HCT116 (cell line): Measurements from ENCODE around the gene RAC2. TPM values are rescaled to one million over a fixed set of nuclear protein-coding genes. Genes with fewer than 3 reads are reported as not detected.

ENCODE experiments used
- ATAC-seq: fragments of 200-7000 bp; cut with Tn5 transposase; 2 replicates; pipeline ENCODE4 v1.9.1; 2020; ENCODE audit warnings: mild to moderate bottlenecking, moderate library complexity
- BruUV-seq: library from RNA; stranded (reverse); fragments of 400-500 nt; replicated peaks from 2 replicates; lab custom pipeline; 2021; lab: Mats Ljungman, UMichigan
- CTCF ChIA-PET: fragments of 300-600 bp; sonication (Branson Sonifier 250); formaldehyde crosslinking; loops from one replicate; lab custom pipeline; 2021; ENCODE audit warnings: antibody characterized with exemption; lab: Charles Lee
- POLR2A ChIA-PET: fragments of 300-600, 350-600 bp; sonication (Branson Sonifier 250); formaldehyde crosslinking; loops from one replicate; lab custom pipeline; 2021; ENCODE audit warnings: antibody characterized with exemption; lab: Charles Lee
- RAD21 ChIA-PET, 2 experiments: fragments of 300-600 bp; sonication (Branson Sonifier 250); formaldehyde crosslinking; loops; one replicate each; lab custom pipeline; 2023; ENCODE audit warnings: low total read pairs in 2 of 2; ENCODE audit not compliant: uncharacterized antibody in 2 of 2, unreplicated experiment in 2 of 2, low non-redundant PET in 1 of 2; lab: Charles Lee
- DNase-seq: peaks from one replicate; pipeline ENCODE4 v3.0.0-alpha.2; 2010; ENCODE audit warnings: low read depth, low spot score
- H2AFZ ChIP-seq: fragments of 200-600 bp; shearing (Covaris generic), sonication (generic); 2 replicates; pipeline ENCODE4 v1.6.1; 2017; ENCODE audit warnings: low read depth, mixed run types, mixed read lengths, antibody characterized with exemption, low read length; ENCODE audit not compliant: poor library complexity, severe bottlenecking
- H3K27ac ChIP-seq: 2 replicates; pipeline ENCODE4 v1.5.1; 2012; ENCODE audit warnings: low read depth, low read length
- H3K27me3 ChIP-seq: fragments of 200-600 bp; sonication (generic); 2 replicates; pipeline ENCODE4 v1.6.1; 2016; ENCODE audit warnings: mixed run types, low read length, mixed read lengths; ENCODE audit not compliant: insufficient read depth
- H3K36me3 ChIP-seq, 2 experiments: fragments of 200-500 bp in 1 of 2; fragments of 200-600 bp in 1 of 2; sonication (Bioruptor generic) in 1 of 2; sonication (generic) in 1 of 2; 2 replicates each; pipeline versions ENCODE4 v1.5.1 to v1.6.1; 2014 to 2016; ENCODE audit warnings: low read length in 2 of 2, inconsistent platforms in 1 of 2, mixed read lengths in 1 of 2, mixed run types in 1 of 2; ENCODE audit not compliant: insufficient read depth in 2 of 2, control insufficient read depth in 1 of 2
- H3K4me1 ChIP-seq, 2 experiments: fragments of 200-600 bp in 1 of 2; sonication (generic) in 1 of 2; 2 replicates each; pipeline versions ENCODE4 v1.5.1 to v1.6.1; 2012 to 2017; ENCODE audit warnings: low read length in 2 of 2, inconsistent platforms in 1 of 2, mild to moderate bottlenecking in 1 of 2, mixed read lengths in 1 of 2, mixed run types in 1 of 2, moderate library complexity in 1 of 2; ENCODE audit not compliant: insufficient read depth in 2 of 2, control insufficient read depth in 1 of 2
- H3K4me2 ChIP-seq: fragments of 200-600 bp; sonication (generic); 2 replicates; pipeline ENCODE4 v1.6.1; 2017; ENCODE audit warnings: mixed run types, low read length, mixed read lengths
- H3K4me3 ChIP-seq, 2 experiments: fragments of 200-600 bp in 1 of 2; sonication (generic) in 1 of 2; replicated peaks in 1 of 2; 2 replicates each; pipeline ENCODE4 v1.5.1; 2011 to 2016; ENCODE audit warnings: low read length in 2 of 2, control low read depth in 1 of 2, low read depth in 1 of 2, mild to moderate bottlenecking in 1 of 2, mixed read lengths in 1 of 2, mixed run types in 1 of 2
- H3K79me2 ChIP-seq: fragments of 200-600 bp; sonication (generic); 2 replicates; pipeline ENCODE4 v1.6.1; 2017; ENCODE audit warnings: mild to moderate bottlenecking, mixed run types, low read length, moderate library complexity, mixed read lengths; ENCODE audit not compliant: insufficient read depth
- H3K9ac ChIP-seq: fragments of 200-600 bp; sonication (generic); 2 replicates; pipeline ENCODE4 v1.6.1; 2016; ENCODE audit warnings: low read length, mixed read lengths
- H3K9me2 ChIP-seq: fragments of 200-600 bp; sonication (generic), shearing (Covaris generic); 2 replicates; pipeline ENCODE4 v1.6.1; 2017; ENCODE audit warnings: mixed run types, mild to moderate bottlenecking, moderate library complexity; ENCODE audit not compliant: insufficient read depth
- H3K9me3 ChIP-seq, 2 experiments: fragments of 200-500 bp in 1 of 2; fragments of 200-600 bp in 1 of 2; sonication (Bioruptor generic) in 1 of 2; sonication (generic) in 1 of 2; 2 replicates each; pipeline ENCODE4 v1.6.1; 2014 to 2017; ENCODE audit warnings: low read length in 2 of 2, mixed read lengths in 2 of 2, inconsistent platforms in 1 of 2, low read depth in 1 of 2, mild to moderate bottlenecking in 1 of 2, mixed run types in 1 of 2, moderate library complexity in 1 of 2; ENCODE audit not compliant: control insufficient read depth in 1 of 2, insufficient read depth in 1 of 2
- H4K20me1 ChIP-seq: fragments of 200-600 bp; sonication (generic), shearing (Covaris generic); 2 replicates; pipeline ENCODE4 v1.6.1; 2017; ENCODE audit warnings: mixed run types, mild to moderate bottlenecking, moderate library complexity; ENCODE audit not compliant: insufficient read depth
- ATF3 ChIP-seq: IDR thresholded peaks from 2 replicates; pipeline ENCODE4 v1.6.1; 2012
- CEBPB ChIP-seq: IDR thresholded peaks from 2 replicates; pipeline ENCODE4 v1.6.1; 2012; ENCODE audit warnings: low read depth
- EGR1 ChIP-seq: IDR thresholded peaks from 2 replicates; pipeline ENCODE4 v1.6.1; 2012; ENCODE audit warnings: low read depth
- ELF1 ChIP-seq: IDR thresholded peaks from 2 replicates; pipeline ENCODE4 v1.6.1; 2012; ENCODE audit warnings: low read depth, borderline replicate concordance
- EZH2phosphoT487 ChIP-seq: fragments of 200-600 bp; IDR thresholded peaks from 2 replicates; pipeline ENCODE4 v1.6.1; 2018; ENCODE audit warnings: antibody characterized with exemption, borderline replicate concordance
- JUND ChIP-seq: IDR thresholded peaks from 2 replicates; pipeline ENCODE4 v1.6.1; 2012
- POLR2AphosphoS5 ChIP-seq: IDR thresholded peaks from 2 replicates; pipeline ENCODE4 v1.6.1; 2011; ENCODE audit warnings: mild to moderate bottlenecking, low read depth, low read length, moderate library complexity
- REST ChIP-seq: IDR thresholded peaks from 2 replicates; pipeline ENCODE4 v1.6.1; 2012; ENCODE audit warnings: low read depth
- TCF7L2 ChIP-seq: IDR thresholded peaks from 2 replicates; pipeline ENCODE4 v1.7.0; 2011; ENCODE audit warnings: borderline replicate concordance, inconsistent platforms; ENCODE audit not compliant: insufficient read depth, insufficient read length; ENCODE audit errors: extremely low read depth
- intact Hi-C: fragments of 100-400 bp; cut with micrococcal nuclease; formaldehyde crosslinking; loops from 2 replicates; pipeline ENCODE4 v1.10.0; 2022
- total RNA-seq: library from RNA; stranded (reverse); gene quantifications from one replicate; pipeline ENCODE4 v1.2.1, GENCODE V29; 2021; ENCODE audit not compliant: unreplicated experiment

Gene RAC2
- total RNA-seq, 1 experiment from 2014 or later, result 62.0 TPM

- RAD21 ChIA-PET, result no interaction called here
- no peak overlapping the region for H2AFZ ChIP-seq
- no peaks in the 10 kb centered on the region for H4K20me1 ChIP-seq
- H3K4me1 ChIP-seq, result peaks cover 43 to 58% of the 10 kb centered on the region in 2 experiments
- no peaks in the 10 kb centered on the region for H3K36me3 ChIP-seq
- ATAC-seq (no peak), DNase-seq (no peak)
- POLR2A ChIA-PET, result interaction anchor here (1.3 to 1.4 kb wide), 2 partner anchors 10 to 12 kb away, joined by 3 to 6 read pairs; no protein-coding TSS in a partner anchor
- no peaks in the 10 kb centered on the region for H3K9me2 ChIP-seq
- BruUV-seq, result no TSS peak
- H3K4me2 ChIP-seq, result no peak overlapping the region
- H3K9ac ChIP-seq, result no peak overlapping the region
- intact Hi-C loops, result loop anchor here (2.0 kb wide), 1 partner anchor 199 kb away; no protein-coding TSS in a partner anchor
- H3K27me3 ChIP-seq, result no peaks in the 10 kb centered on the region
- no peak overlapping the region for H3K4me3 ChIP-seq
- H3K79me2 ChIP-seq, result no peaks in the 10 kb centered on the region
- TF ChIP-seq ATF3, result no peak
- TF ChIP-seq JUND, result no peak
- no peak for TF ChIP-seq EGR1
- no peak for TF ChIP-seq CEBPB
- TF ChIP-seq ELF1, result no peak
- no peak for TF ChIP-seq EZH2phosphoT487
- TF ChIP-seq TCF7L2, result no peak
- TF ChIP-seq POLR2AphosphoS5, result no peak
- TF ChIP-seq REST, result no peak
- CTCF ChIA-PET, result interaction anchor here (1.7 to 3.8 kb wide), 6 partner anchors 9 to 198 kb away, joined by 7 to 30 read pairs (median 19); partner anchors contain the start of gene RAC2
- no peak overlapping the region for H3K27ac ChIP-seq
- H3K9me3 ChIP-seq, result no peaks in the 10 kb centered on the region
These were observed 14.1 kb upstream of the RAC2 start for GRCh38 chr22:37258005-37258752.
